Effector memory CD8-positive, alpha-beta T cell (primary cell): Measurements from ENCODE around the gene TLE6.
"Not testable (repeated sequence)": the region's sequence is repeated elsewhere in the genome, so short reads cannot be mapped to it uniquely, and the experiment has no call there.

Experiments used
- ATAC-seq: fragments of 150-1000 bp; cut with Tn5 transposase; replicated peaks from 2 replicates; pipeline ENCODE4 v1.10.0; 2021; ENCODE audit warnings: mild to moderate bottlenecking, moderate library complexity
- DNase-seq, 3 experiments: peaks; one replicate each; pipeline ENCODE4 v3.0.0; 2021
- H3K27ac Mint-ChIP-seq, 2 donors: one replicate each; pipeline ENCODE4 v1.8.0; 2022; ENCODE audit warnings: mild to moderate bottlenecking in 2 of 2, mixed read lengths in 2 of 2, moderate library complexity in 2 of 2
- H3K27me3 Mint-ChIP-seq, 2 donors: one replicate each; pipeline ENCODE4 v1.8.0; 2022; ENCODE audit warnings: mixed read lengths in 2 of 2
- H3K36me3 Mint-ChIP-seq: one replicate; pipeline ENCODE4 v1.8.0; 2022; ENCODE audit warnings: mild to moderate bottlenecking, moderate library complexity, mixed read lengths; ENCODE audit not compliant: insufficient read depth
- H3K4me1 Mint-ChIP-seq, 2 donors: one replicate each; pipeline ENCODE4 v1.8.0; 2022; ENCODE audit warnings: low read depth in 2 of 2, mixed read lengths in 2 of 2
- H3K4me3 Mint-ChIP-seq, 2 donors: one replicate each; pipeline ENCODE4 v1.8.0; 2022; ENCODE audit warnings: mild to moderate bottlenecking in 2 of 2, mixed read lengths in 2 of 2, moderate library complexity in 2 of 2
- H3K9me3 Mint-ChIP-seq, 2 donors: one replicate each; pipeline ENCODE4 v1.8.0; 2022; ENCODE audit warnings: mixed read lengths in 2 of 2

The TLE6 gene

DNA sequence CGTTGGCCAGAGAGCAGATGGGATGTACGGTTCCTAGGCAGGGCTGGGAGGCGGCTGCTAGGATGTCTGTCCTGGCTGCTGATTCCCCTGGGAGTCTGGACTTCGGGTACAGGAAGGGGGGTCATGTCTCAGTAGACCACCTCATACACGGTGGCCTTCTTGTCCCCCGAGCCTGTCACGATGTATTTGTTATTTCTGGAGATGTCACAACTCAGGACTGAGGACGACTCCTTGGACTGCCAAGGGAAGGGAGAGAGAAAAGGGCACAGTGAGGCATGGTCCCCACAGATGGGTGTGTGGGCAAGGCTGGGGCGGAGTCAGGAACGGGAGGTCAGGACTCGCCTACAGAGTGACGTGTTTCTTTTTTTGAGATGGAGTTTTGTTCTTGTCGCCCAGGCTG lies 20.4 kb downstream of the TLE6 start:
- no peaks in the 10 kb centered on the region for H3K4me1 Mint-ChIP-seq
- peaks cover 3% of the 10 kb centered on the region for H3K36me3 Mint-ChIP-seq
- no peaks in the 10 kb centered on the region for H3K9me3 Mint-ChIP-seq
- ATAC-seq (no peak), DNase-seq (no peak)
- H3K27ac Mint-ChIP-seq: no peak overlapping the region
- H3K27me3 Mint-ChIP-seq: peaks cover 0 to 6% of the 10 kb centered on the region in 2 donors
- H3K4me3 Mint-ChIP-seq: no peak overlapping the region

DNA sequence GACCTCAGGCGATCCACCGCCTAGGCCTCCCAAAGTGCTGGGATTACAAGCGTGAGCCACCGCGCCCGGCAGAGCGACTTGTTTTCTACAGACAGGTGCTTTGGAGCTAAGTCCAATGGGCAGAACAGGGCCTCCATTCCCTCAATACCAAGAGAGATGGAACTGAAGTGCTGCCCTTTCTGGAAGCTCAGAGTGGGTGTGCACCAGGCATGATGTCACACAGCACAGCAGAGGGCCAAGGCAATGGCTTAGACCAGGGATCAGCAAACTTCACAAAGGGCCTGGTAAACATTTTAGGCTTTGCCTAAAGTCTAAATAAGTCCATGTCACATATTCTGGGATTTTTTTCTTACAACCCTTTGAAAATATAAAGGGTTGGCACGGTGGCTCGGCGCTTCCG lies 21.3 kb downstream of the TLE6 start:
- no peaks in the 10 kb centered on the region for H3K27me3 Mint-ChIP-seq
- H3K4me1 Mint-ChIP-seq: no peaks in the 10 kb centered on the region
- DNase-seq (no peak), ATAC-seq (no peak)
- H3K27ac Mint-ChIP-seq: no peak overlapping the region
- H3K9me3 Mint-ChIP-seq: no peaks in the 10 kb centered on the region
- peaks cover 3% of the 10 kb centered on the region for H3K36me3 Mint-ChIP-seq
- no peak overlapping the region for H3K4me3 Mint-ChIP-seq

DNA sequence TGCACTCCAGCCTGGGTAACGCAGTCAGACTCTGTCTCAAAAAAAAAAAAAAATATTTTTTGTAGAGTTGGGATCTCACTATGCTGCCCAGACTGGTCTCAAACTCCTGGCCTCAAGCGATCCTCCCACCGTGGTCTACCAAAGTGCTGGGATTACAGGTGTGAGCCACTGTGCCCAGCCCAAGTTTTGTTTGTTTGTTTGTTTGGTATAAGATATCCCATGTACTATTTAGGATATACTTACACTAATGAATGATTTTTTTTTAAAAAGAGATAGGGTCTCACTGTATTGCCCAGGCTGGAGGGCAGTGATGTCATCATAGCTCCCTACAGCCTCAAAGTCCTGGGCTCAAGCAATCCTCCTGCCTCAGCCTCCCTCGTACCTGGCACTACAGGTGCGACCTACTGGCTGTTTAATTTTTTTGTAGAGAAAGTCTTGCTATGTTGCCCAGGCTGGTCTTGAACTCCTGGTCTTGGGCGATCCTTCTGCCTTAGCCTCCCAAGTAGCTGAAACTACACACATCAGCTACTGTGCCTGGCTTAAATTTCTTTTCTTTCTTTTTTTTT lies 24.0 kb downstream of the TLE6 start:
- Mint-ChIP-seq H3K4me3 (no peak overlapping the region), H3K27ac (no peak overlapping the region), H3K4me1 (no peaks in the 10 kb centered on the region), H3K9me3 (no peaks in the 10 kb centered on the region), H3K27me3 (no peaks in the 10 kb centered on the region), H3K36me3 (peaks cover 7% of the 10 kb centered on the region)
- DNase-seq (no peak), ATAC-seq (no peak)

DNA sequence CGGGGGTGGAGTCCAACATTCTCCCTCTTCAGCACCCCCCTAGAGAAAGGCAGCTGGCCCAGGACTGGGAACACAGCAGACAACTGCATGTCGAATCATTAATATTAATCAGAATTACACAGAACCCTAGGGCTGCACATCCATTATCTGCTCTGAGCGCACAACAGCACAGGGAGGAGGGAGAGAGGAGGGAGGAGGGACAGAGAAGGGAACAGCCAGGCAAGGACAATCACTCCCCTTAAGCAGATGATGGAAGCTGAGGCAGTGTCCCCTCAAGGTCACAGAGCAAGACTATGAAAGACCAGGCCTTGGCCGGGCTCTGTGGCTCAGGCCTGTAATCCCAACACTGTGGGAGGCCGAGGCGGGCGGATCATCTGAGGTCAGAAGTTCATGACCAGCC lies 25.7 kb downstream of the TLE6 start:
- H3K4me1 Mint-ChIP-seq: no peaks in the 10 kb centered on the region
- peaks cover 5% of the 10 kb centered on the region for H3K36me3 Mint-ChIP-seq
- no peak overlapping the region for H3K27ac Mint-ChIP-seq
- H3K9me3 Mint-ChIP-seq: no peaks in the 10 kb centered on the region
- no peak for DNase-seq
- H3K4me3 Mint-ChIP-seq: no peak overlapping the region
- no peaks in the 10 kb centered on the region for H3K27me3 Mint-ChIP-seq
- ATAC-seq: no peak

DNA sequence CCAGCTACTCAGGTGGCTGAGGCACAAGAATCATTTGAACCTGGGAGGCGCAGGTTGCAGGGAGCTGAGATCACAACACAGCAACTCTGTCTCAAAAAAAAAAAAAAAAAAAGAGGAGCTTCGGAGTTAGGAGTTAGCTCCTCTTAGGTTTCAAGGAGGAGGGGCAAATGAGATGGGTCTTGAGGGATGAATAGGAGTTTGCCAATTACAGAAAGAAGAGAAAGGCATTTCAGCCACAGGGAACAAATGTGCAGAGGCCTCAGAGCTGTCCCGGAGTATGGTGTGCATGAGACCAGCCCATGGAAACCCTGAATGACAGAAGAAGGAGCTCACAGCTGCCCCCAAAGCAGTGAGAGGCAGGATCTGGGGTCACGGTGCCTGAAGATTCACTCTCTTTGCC lies 27.2 kb downstream of the TLE6 start:
- no peaks in the 10 kb centered on the region for H3K4me1 Mint-ChIP-seq
- no peaks in the 10 kb centered on the region for H3K27me3 Mint-ChIP-seq
- no peak overlapping the region for H3K4me3 Mint-ChIP-seq
- H3K9me3 Mint-ChIP-seq: no peaks in the 10 kb centered on the region
- no peak overlapping the region for H3K27ac Mint-ChIP-seq
- DNase-seq: no peak
- ATAC-seq: no peak
- H3K36me3 Mint-ChIP-seq: peaks cover 5% of the 10 kb centered on the region

DNA sequence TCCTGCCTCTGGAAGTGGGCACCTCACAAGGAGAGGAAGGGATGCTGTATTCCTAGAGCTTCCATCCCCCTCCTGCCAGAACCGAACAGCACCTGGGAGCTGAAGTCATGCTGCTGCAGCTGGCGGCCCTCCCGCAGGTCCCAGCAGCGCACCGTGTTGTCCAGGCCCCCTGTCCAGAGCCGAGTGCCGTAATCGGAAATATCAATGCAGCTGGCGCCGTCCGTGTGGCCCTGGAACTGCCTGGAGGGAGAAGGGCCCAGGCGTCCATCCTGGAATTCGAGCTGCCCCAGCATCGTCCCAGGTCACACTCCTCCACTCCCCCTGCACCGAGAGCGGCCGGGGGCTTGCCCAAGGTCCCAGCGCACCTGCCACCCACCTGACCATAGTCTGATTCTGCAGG lies 28.0 kb downstream of the TLE6 start:
- Mint-ChIP-seq H3K27ac (no peak overlapping the region), H3K9me3 (no peaks in the 10 kb centered on the region), H3K27me3 (no peaks in the 10 kb centered on the region), H3K36me3 (peaks cover 5% of the 10 kb centered on the region), H3K4me1 (no peaks in the 10 kb centered on the region), H3K4me3 (no peak overlapping the region)
- no peak for ATAC-seq
- DNase-seq: no peak

DNA sequence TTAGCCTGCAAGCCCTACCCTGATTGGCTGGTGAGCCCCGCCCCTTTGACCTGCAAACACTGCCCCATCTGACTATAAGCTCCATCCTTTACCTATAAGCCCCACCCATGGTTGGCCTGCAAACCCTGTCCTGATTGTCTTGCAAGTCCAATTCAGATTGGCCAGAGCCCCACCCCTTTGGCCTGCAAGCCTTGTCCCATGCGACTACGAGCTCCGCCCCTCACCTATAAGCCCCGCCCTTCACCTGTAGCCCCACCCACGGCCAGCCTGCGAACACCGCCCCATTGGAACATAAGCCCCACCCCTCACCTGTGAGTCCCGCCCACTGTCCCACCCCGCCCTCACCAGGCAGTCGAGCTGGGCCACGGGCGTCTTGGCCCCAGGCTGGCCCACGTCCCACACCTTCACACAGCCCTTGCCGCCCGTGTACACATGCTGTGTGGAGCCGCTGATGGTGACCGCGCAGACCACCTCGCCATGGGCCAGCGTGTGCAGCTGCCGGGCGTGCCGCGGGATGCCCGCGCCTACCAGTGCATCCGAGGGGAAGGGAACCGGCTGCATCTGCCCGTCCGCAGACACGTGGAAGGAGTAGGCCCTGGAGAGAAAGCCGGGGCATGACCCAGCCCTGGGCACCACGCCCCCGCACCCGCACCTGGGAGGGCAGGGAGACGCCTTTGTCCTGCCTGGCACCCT lies 28.9 kb downstream of the TLE6 start:
- no peaks in the 10 kb centered on the region for H3K27me3 Mint-ChIP-seq
- H3K4me1 Mint-ChIP-seq: no peaks in the 10 kb centered on the region
- H3K36me3 Mint-ChIP-seq: peaks cover 5% of the 10 kb centered on the region
- DNase-seq (no peak), ATAC-seq (no peak)
- no peak overlapping the region for H3K4me3 Mint-ChIP-seq
- H3K27ac Mint-ChIP-seq: no peak overlapping the region
- H3K9me3 Mint-ChIP-seq: no peaks in the 10 kb centered on the region

DNA sequence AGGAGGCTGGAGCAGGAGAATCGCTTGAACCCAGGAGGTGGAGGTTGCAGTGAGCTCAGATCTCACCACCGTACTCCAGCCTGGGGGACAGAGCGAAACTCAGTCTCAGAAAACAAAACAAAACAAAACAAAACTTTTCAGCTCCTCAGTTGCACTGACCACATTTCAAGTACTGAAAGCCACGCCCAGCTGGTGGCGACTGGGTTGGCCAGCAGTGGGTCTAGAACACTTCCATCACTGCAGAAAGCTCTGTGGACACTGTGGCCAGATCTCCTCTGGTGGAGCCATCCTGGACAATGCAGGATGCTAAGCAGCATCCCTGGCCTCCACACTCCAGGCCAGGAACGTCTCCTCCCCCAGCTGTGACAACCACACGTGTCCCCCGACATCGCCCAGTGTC lies 30.6 kb downstream of the TLE6 start:
- peaks cover 5% of the 10 kb centered on the region for H3K36me3 Mint-ChIP-seq
- DNase-seq (no peak), ATAC-seq (no peak)
- H3K27ac Mint-ChIP-seq: no peak overlapping the region
- no peaks in the 10 kb centered on the region for H3K27me3 Mint-ChIP-seq
- no peaks in the 10 kb centered on the region for H3K4me1 Mint-ChIP-seq
- no peak overlapping the region for H3K4me3 Mint-ChIP-seq
- no peaks in the 10 kb centered on the region for H3K9me3 Mint-ChIP-seq

DNA sequence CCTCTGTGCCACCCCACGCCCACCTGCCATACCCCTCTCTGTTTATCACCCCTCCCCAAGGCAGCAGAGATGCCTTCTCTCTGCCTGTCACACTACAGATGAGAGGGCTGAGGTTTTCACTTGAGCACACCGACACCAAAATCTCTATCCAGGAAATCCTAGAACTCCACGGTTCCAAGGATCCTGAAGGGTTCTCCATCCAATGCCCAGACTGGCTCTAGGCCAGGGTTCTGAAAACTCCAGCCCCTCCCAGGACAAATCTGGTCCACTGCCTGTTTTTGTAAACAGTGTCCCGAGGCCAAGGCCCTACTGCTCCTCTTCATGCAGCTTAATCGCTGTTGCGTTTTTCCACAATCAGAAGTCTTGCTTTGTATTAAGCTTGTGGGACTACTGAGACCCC lies 31.6 kb downstream of the TLE6 start:
- H3K27me3 Mint-ChIP-seq: no peaks in the 10 kb centered on the region
- DNase-seq (no peak), ATAC-seq (no peak)
- no peaks in the 10 kb centered on the region for H3K9me3 Mint-ChIP-seq
- no peak overlapping the region for H3K27ac Mint-ChIP-seq
- no peaks in the 10 kb centered on the region for H3K4me1 Mint-ChIP-seq
- H3K4me3 Mint-ChIP-seq: no peak overlapping the region
- H3K36me3 Mint-ChIP-seq: peaks cover 7% of the 10 kb centered on the region

DNA sequence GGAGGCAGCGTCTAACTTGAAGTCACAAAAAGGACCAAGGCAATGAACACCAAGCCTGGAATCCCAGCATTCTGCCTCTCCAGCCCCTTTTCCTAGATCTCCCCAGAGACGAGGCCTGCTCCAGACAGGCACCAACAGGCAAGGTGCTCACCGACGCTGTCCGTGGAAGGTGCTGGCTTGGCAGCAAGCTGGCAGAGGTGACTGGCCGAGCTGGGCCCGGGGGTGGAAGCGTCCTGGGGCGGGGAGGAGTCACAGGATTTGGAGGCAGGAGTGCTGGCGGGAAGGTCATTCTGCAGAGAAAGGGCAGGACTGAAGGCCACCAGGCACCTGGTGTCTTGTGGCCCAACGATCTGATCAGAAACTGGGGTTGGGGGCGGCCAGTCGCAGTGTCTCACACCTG lies 33.5 kb downstream of the TLE6 start:
- H3K36me3 Mint-ChIP-seq: peaks cover 3% of the 10 kb centered on the region
- H3K27ac Mint-ChIP-seq: peak overlapping the region in 1 of 2 donors; percentile 80
- H3K4me3 Mint-ChIP-seq: no peak overlapping the region
- H3K4me1 Mint-ChIP-seq: no peaks in the 10 kb centered on the region
- DNase-seq (no peak), ATAC-seq (no peak)
- no peaks in the 10 kb centered on the region for H3K9me3 Mint-ChIP-seq
- H3K27me3 Mint-ChIP-seq: no peaks in the 10 kb centered on the region

DNA sequence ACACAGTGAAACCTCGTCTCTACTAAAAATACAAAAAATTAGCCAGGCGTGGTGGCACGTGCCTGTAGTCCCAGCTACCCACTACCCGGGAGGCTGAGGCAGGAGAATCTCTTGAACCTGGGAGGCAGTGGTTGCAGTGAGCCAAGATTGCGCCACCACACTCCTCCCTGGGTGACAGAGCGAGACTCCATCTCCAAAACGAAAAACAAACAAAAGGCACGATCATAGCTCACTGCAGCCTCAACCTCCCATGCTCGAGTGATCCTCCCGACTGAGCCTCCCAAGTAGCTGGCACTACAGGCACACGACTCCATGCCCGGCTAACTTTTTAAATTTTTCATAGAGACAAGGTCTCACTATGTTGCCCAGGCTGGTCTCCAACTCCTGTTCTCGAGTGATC lies 34.7 kb downstream of the TLE6 start:
- H3K27ac Mint-ChIP-seq: not testable (repeated sequence)

DNA sequence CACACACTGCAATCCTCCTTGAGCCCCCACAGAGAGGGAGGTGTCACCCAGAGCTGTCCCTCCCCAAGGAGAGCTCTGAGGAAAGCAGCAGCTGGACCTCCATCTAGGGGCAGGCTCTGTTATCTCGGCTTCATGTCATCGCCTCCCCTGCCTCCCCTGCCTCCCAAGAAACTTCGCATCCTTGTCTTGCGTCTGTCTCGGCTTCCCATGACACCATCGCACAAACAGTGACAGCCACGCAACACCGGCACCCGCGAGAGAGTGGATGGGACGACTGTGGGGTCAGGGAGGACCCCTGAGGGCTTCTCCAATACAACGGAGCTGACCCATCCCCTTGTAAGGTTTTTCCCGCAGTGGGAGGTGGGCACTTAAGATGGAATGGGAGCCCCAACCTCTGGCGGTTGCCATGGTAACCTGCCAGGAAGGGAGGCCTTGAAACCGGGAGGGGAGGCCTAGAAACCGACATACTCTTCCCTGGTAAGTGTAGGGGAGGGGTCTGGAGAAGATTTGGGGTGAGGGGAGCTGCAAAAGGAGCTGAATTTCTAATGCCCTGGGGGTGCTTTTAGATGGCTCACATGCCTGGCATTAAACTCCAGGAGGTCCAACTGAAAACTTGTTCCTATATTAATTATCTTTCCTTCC lies 35.4 kb downstream of the TLE6 start:
- DNase-seq: no peak
- H3K27ac Mint-ChIP-seq: peak overlapping the region; percentile 68 to 71
- H3K4me3 Mint-ChIP-seq: no peak overlapping the region
- H3K9me3 Mint-ChIP-seq: no peaks in the 10 kb centered on the region
- no peaks in the 10 kb centered on the region for H3K27me3 Mint-ChIP-seq
- H3K4me1 Mint-ChIP-seq: no peaks in the 10 kb centered on the region
- peaks cover 3% of the 10 kb centered on the region for H3K36me3 Mint-ChIP-seq
- no peak for ATAC-seq

More for the DNA sequence above, 34.7 kb downstream of the TLE6 start:
- DNase-seq, H3K4me3 Mint-ChIP-seq, ATAC-seq, H3K9me3 Mint-ChIP-seq, H3K27me3 Mint-ChIP-seq, H3K4me1 Mint-ChIP-seq, H3K36me3 Mint-ChIP-seq: not testable (repeated sequence)

DNA sequence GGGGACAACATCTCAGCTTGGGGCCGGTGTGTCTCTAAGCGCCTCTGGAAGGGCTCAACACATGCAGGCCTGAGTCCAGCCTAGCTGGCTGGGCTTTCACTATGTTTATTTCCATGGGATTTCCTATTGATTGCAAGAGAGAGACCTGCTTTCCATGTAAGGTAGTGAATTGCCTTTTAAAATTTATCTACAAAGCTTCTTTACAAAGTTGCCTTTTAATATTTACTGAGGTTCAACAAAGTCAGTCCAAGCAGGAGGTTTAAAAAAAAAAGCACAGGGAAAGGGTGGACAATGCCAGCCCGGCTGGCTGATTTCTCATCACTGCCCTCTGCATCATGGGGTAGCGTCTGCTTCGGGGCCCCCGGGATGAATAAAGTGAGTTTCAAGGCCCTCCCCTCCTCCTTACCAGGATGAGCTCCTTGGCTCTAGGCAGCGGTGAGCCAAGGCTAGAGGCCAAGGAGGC lies 35.9 kb downstream of the TLE6 start:
- Mint-ChIP-seq H3K4me3 (no peak overlapping the region), H3K27me3 (no peaks in the 10 kb centered on the region)

DNA sequence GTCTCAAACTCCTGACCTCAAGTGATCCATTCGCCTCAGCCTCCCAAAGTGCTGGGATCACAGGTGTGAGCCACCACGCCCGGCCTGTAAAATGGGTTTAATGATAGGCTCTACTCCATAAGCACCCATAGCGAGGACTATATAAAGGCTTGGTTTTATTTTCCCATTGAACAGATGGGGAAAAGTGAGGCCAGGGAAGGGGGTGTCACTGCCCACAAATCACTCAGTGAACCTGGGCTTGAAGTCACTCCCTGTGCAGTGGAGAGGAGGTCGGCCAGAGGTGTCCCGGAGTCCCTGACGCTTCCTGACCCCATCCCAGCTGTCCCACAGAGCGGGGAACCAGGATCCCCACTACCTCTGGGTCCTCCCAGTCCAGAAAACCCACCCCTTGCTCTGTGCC lies 36.8 kb downstream of the TLE6 start:
- peaks cover 3% of the 10 kb centered on the region for H3K36me3 Mint-ChIP-seq
- H3K4me3 Mint-ChIP-seq: no peak overlapping the region
- H3K27me3 Mint-ChIP-seq: no peaks in the 10 kb centered on the region
- ATAC-seq (no peak), DNase-seq (no peak)
- no peak overlapping the region for H3K27ac Mint-ChIP-seq
- H3K4me1 Mint-ChIP-seq: no peaks in the 10 kb centered on the region
- no peaks in the 10 kb centered on the region for H3K9me3 Mint-ChIP-seq

More for the DNA sequence above, 35.9 kb downstream of the TLE6 start:
- H3K9me3 Mint-ChIP-seq: no peaks in the 10 kb centered on the region
- H3K27ac Mint-ChIP-seq: peak overlapping the region; percentile 68 to 71
- no peaks in the 10 kb centered on the region for H3K4me1 Mint-ChIP-seq
- peaks cover 3% of the 10 kb centered on the region for H3K36me3 Mint-ChIP-seq
- DNase-seq (no peak), ATAC-seq (no peak)
